Liver (tissue), 3 donors: Measurements from ENCODE around the gene RABEP2.

Experiments used
- JUND ChIP-seq, 2 donors: IDR thresholded peaks; 2 replicates each; pipeline ENCODE4 v1.6.1; 2016; ENCODE audit warnings: antibody characterized with exemption in 2 of 2
- RAD21 ChIP-seq, 2 donors: IDR thresholded peaks; 2 replicates each; pipeline ENCODE4 v1.6.1; 2016; ENCODE audit warnings: antibody characterized with exemption in 2 of 2, mild to moderate bottlenecking in 2 of 2
- RXRA ChIP-seq, 2 donors: IDR thresholded peaks; 2 replicates each; pipeline ENCODE4 v1.6.1; 2017 to 2018; ENCODE audit warnings: antibody characterized with exemption in 2 of 2, mild to moderate bottlenecking in 1 of 2
- TF ChIP-seq, protein P1 (sequence below): IDR thresholded peaks from 2 replicates; pipeline ENCODE4 v1.6.1; 2016; ENCODE audit warnings: antibody characterized with exemption
- TF ChIP-seq, protein P2 (sequence below): fragments of 150-350 bp; IDR thresholded peaks from 2 replicates; pipeline ENCODE4 v1.5.1; 2017; ENCODE audit warnings: improper control_type of control experiment, low read depth, low read length; ENCODE audit not compliant: missing input control
- TF ChIP-seq, protein P3 (sequence below): IDR thresholded peaks from 2 replicates; pipeline ENCODE4 v1.6.1; 2016; ENCODE audit warnings: antibody characterized with exemption
- donor health status: healthy.
- donor health status: healthy.

DNA sequence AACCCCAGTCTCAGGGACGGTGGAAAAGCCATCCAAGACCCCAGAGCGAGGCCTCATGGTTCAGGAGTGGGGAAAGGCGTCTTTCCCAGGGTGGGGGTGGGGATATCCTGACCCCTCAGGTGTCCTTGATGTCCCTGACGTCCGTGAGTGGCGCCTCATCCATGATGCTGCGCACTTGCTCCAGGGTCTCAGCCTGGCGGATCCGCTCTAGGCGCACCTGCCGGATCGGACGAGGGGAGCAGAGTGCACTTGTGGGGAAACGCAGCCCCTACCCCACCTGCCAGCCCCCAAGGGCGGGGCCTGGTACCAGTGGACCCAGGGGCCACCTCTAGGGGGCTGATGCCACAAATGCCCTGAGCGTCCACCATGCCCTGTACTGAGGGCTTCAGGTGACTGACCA is 20.2 kb downstream of the RABEP2 start:
- TF ChIP-seq, protein P1, sequence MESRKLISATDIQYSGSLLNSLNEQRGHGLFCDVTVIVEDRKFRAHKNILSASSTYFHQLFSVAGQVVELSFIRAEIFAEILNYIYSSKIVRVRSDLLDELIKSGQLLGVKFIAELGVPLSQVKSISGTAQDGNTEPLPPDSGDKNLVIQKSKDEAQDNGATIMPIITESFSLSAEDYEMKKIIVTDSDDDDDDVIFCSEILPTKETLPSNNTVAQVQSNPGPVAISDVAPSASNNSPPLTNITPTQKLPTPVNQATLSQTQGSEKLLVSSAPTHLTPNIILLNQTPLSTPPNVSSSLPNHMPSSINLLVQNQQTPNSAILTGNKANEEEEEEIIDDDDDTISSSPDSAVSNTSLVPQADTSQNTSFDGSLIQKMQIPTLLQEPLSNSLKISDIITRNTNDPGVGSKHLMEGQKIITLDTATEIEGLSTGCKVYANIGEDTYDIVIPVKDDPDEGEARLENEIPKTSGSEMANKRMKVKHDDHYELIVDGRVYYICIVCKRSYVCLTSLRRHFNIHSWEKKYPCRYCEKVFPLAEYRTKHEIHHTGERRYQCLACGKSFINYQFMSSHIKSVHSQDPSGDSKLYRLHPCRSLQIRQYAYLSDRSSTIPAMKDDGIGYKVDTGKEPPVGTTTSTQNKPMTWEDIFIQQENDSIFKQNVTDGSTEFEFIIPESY = no peak
- TF ChIP-seq, protein P2, sequence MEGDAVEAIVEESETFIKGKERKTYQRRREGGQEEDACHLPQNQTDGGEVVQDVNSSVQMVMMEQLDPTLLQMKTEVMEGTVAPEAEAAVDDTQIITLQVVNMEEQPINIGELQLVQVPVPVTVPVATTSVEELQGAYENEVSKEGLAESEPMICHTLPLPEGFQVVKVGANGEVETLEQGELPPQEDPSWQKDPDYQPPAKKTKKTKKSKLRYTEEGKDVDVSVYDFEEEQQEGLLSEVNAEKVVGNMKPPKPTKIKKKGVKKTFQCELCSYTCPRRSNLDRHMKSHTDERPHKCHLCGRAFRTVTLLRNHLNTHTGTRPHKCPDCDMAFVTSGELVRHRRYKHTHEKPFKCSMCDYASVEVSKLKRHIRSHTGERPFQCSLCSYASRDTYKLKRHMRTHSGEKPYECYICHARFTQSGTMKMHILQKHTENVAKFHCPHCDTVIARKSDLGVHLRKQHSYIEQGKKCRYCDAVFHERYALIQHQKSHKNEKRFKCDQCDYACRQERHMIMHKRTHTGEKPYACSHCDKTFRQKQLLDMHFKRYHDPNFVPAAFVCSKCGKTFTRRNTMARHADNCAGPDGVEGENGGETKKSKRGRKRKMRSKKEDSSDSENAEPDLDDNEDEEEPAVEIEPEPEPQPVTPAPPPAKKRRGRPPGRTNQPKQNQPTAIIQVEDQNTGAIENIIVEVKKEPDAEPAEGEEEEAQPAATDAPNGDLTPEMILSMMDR = no peak
- TF ChIP-seq, protein P3, sequence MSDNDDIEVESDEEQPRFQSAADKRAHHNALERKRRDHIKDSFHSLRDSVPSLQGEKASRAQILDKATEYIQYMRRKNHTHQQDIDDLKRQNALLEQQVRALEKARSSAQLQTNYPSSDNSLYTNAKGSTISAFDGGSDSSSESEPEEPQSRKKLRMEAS = no peak
- TF ChIP-seq RAD21 (IDR thresholded peaks at IDR 0.05) (no peak), JUND (IDR thresholded peaks at IDR 0.05) (no peak), RXRA (IDR thresholded peaks at IDR 0.05) (no peak)
